T-helper 1 cell (primary cell): ENCODE data around the gene MRPL4.
A peak's percentile ranks its signal among the peaks of the same experiment; 100 is the strongest.

Source experiments
- DNase-seq, 5 donors: peaks; one replicate each; pipeline ENCODE4 v3.0.0-alpha.2; 2012 to 2020

Gene MRPL4

DNA sequence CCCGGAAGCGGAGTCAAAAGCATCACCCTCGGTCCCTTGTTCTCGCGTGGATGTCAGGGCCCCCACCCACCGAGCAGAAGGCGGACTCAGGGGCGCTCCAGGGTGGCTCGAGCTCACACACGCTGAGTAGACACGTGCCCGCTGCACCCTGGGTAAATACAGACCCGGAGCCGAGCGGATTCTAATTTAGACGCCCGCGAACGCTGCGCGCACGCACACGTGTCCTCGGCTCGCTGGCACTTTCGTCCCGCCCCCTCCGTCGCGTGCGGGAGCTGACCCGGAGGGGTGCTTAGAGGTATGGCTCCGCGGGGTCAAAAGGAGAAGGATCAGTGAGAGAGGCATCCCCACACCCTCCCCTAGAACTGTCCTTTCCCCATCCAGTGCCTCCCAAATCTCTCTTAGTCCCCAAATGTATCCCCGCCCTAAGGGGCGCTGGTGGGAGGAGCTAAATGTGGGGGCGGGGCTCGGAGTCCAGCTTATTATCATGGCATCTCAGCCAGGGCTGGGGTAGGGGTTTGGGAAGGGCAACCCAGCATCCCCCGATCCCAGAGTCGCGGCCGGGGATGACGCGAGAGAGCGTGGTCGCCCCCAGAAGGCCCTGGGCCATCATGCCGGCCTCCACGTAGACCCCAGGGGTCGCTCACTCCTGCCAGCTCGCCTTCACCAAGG lies 37.3 kb downstream of the MRPL4 start:
- DNase-seq, result peak in 4 of 5 donors; percentile 47 to 77 (median 51)

DNA sequence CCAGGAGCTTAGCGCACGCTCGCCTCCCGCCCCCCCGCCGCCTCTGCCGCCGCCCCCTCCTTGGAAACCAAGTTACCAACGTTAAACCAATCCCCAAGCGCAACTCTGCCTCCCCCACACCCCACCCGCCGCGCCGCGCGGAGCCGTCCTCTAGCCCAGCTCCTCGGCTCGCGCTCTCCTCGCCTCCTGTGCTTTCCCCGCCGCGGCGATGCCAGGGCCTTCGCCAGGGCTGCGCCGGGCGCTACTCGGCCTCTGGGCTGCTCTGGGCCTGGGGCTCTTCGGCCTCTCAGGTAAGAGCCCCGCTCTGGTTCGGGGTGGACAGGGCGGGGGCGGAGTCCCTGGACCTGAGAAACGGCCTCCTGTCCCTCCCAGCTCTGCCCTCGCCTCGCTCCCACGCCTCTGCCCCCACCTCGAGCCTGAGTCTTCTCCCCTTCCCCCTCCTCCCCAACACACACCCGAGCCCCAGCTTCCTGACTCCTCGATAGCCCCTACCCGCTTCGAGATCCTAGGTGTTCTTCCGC lies 37.9 kb downstream of the MRPL4 start, which contains the start of gene ICAM5:
Gene ICAM5 (plus strand): TSS at position 117 of the 521 bp plus-strand sequence. CDS start 92 bp downstream, at position 209.
- DNase-seq, result peak in 1 of 5 donors; percentile 19

- DNase-seq, result no peak
Measured at GRCh38 chr19:10290357-10290875, 38.4 kb downstream of the MRPL4 start.

DNA sequence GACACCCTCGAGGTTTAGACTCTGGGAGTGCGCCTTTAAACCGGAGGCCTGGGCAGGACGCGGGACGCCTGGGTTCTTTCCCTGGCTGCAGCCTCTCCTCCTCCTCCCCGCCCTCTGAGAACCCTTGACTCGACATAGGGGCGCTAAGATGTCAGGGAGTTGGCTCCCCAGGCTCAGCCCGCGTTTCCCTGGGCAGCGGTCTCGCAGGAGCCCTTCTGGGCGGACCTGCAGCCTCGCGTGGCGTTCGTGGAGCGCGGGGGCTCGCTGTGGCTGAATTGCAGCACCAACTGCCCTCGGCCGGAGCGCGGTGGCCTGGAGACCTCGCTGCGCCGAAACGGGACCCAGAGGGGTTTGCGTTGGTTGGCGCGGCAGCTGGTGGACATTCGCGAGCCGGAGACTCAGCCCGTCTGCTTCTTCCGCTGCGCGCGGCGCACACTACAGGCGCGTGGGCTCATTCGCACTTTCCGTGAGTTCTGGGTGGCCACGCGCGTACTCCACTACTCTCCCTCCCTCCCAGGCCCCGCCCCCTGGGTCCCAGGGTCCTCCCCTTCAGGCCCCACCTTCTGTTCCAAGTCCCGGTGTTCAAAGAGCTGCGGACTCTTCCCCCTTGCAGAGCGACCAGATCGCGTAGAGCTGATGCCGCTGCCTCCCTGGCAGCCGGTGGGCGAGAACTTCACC lies 39.0 kb downstream of the MRPL4 start:
- peak in 3 of 5 donors; percentile 32 to 57 (median 35) for DNase-seq

DNA sequence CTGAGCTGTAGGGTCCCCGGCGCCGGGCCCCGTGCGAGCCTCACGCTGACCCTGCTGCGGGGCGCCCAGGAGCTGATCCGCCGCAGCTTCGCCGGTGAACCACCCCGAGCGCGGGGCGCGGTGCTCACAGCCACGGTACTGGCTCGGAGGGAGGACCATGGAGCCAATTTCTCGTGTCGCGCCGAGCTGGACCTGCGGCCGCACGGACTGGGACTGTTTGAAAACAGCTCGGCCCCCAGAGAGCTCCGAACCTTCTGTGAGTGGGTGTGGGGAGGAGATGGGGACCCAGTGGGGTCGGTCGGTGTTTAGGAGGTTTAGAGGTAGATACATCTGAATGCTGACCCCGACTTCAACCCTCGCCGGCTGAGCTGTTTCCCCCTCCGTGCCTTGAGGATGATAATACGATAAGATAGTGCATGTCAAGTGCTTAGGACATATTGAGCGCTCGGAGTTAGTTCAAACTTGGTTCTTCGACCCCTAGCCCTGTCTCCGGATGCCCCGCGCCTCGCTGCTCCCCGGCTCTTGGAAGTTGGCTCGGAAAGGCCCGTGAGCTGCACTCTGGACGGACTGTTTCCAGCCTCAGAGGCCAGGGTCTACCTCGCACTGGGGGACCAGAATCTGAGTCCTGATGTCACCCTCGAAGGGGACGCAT lies 39.7 kb downstream of the MRPL4 start:
- no peak for DNase-seq

DNA sequence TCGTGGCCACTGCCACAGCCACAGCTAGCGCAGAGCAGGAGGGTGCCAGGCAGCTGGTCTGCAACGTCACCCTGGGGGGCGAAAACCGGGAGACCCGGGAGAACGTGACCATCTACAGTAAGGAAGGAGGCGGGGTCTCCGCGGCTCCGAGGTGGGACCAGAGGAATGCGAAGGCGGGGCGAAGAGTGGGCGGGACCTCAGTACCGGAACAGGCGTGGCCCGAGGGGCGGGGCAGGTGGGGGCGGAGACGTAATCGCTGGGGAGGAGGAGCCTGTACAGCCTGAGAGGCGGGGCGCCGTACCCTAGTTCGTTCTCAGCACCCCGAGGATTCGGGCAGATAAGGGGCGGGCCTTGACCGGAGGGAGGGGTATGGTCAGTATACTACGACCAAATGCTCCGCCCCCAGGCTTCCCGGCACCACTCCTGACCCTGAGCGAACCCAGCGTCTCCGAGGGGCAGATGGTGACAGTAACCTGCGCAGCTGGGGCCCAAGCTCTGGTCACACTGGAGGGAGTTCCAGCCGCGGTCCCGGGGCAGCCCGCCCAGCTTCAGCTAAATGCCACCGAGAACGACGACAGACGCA lies 40.3 kb downstream of the MRPL4 start:
- DNase-seq, result peak; percentile 41 to 71 (median 60)

GRCh38 chr19:10292789-10293636 lies 41.0 kb downstream of the MRPL4 start:
- no peak for DNase-seq

DNA sequence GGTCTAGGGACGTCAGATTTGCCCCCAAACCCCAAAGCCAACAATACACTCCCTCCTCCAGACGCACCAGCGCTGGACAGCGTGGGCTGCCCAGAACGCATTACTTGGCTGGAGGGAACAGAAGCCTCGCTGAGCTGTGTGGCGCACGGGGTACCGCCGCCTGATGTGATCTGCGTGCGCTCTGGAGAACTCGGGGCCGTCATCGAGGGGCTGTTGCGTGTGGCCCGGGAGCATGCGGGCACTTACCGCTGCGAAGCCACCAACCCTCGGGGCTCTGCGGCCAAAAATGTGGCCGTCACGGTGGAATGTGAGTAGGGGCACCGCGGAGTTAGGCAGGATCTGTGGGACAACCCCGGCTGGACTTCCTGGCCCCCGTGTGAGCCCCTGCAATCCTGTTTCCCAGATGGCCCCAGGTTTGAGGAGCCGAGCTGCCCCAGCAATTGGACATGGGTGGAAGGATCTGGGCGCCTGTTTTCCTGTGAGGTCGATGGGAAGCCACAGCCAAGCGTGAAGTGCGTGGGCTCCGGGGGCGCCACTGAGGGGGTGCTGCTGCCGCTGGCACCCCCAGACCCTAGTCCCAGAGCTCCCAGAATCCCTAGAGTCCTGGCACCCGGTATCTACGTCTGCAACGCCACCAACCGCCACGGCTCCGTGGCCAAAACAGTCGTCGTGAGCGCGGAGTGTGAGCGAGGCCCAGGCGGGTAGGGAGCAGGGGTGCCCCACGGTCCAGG lies 41.8 kb downstream of the MRPL4 start:
- no peak for DNase-seq

GRCh38 chr19:10294368-10294697 lies 42.3 kb downstream of the MRPL4 start:
- DNase-seq, result no peak

DNA sequence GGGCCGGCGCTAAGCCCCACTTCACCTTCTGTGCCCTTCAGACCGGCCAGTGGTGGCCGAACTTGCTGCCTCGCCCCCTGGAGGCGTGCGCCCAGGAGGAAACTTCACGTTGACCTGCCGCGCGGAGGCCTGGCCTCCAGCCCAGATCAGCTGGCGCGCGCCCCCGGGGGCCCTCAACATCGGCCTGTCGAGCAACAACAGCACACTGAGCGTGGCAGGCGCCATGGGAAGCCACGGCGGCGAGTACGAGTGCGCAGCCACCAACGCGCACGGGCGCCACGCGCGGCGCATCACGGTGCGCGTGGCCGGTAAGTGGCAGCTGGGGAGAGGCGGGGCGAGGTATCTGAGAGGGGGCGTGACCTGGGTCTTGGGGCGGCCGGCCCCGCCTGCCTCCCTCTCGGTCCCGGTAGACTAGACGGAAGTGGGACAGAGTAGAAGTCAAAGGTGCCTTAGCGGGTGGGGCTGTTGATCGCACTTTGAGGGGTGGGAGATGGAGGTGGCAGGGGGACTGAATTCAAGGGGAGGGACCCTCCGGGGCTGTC lies 43.4 kb downstream of the MRPL4 start:
- DNase-seq, result peak; percentile 55 to 75 (median 66)

- no peak for DNase-seq
Measured at GRCh38 chr19:10295847-10296591, 44.0 kb downstream of the MRPL4 start.

GRCh38 chr19:10299545-10300458 lies 47.8 kb downstream of the MRPL4 start:
- DNase-seq, result no peak

DNA sequence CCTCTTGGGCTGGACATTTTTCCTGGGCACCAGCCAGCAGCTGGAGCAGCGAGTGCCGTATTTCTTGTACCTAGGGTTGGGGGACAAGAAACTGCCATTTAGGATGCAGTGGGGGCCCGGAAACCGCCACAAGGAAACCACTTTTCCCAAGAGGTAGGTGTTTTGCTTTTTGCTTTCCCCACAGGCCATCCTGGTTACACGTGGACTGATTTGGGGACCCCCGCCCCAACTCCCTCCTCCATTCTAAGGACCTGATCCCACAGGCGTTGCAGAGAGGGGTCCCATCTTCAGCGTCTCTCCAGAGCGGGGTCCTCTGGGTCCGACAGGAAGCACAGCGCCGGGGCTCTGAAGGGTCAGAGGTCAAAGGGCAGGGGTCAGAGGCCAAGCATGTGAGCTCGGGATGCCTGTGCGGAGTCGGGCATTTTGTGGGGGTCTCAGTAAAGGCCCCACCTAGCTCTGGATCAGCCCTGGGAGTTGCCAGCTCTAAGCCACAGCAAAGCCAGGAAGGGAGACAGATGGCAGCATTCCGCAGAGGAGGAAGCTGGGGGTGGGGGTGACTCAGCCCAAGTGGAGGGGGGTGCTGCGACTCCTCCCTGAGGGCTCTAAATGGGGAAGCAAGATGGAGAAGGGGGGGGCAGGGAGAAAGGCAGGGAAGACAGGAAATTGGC lies 53.3 kb downstream of the MRPL4 start:
- DNase-seq, result no peak

DNA sequence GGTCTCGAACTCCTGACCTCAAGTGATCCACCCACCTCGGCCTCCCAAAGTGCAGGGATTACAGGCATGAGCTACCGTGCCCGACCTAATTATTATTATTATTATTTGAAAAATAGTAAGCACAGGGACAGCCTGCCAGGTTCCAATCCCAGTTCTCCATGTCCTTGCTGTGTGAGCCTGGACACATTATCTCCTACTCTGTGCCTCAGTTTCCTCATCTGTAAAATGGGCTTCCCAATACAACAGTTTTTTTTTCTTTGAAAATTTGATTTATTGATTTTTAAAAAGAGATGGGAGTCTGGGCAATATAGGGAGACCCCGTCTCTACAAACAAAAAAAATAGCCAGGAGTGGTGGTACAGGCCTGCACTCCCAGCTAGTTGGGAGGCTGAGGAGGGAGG lies 54.3 kb downstream of the MRPL4 start:
- DNase-seq, result no peak

GRCh38 chr19:10309423-10309822 lies 57.4 kb downstream of the MRPL4 start, which contains the start of gene ZGLP1:
TSS of gene ZGLP1 (minus strand) at chr19:10309815.
- DNase-seq, result no peak
